GM19372 (cell line): ENCODE measurements around the gene ACLY.
"Not testable (repeated sequence)": the region's sequence is repeated elsewhere in the genome, so short reads cannot be mapped to it uniquely, and the experiment has no call there.

Experiments
- ATAC-seq: cut with Tn5 transposase; IDR thresholded peaks from one replicate; pipeline ENCODE4 v1.9.1; 2021; ENCODE audit warnings: mild to moderate bottlenecking, low read depth, moderate library complexity; ENCODE audit not compliant: unreplicated experiment

The ACLY gene

DNA sequence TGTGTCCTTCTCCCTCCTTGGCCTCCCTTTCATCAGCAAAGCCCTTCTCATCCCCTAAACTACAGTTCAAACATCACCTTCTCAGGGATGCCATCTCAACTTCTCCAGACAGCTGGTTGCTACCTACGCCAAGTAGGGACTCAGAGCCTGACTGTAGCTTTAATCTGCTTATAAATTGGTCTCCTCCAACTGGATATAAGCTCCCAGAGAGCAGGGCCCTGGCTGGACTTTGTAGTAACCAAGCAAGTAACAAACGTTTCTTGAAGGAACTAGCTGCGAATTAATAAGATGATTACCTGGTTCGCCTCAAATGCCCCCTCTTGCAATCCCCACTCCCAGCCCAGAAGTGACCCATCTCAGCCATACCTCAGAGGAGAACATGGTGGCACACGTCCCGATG, 36.0 kb downstream of the ACLY start:
- ATAC-seq = no peak

DNA sequence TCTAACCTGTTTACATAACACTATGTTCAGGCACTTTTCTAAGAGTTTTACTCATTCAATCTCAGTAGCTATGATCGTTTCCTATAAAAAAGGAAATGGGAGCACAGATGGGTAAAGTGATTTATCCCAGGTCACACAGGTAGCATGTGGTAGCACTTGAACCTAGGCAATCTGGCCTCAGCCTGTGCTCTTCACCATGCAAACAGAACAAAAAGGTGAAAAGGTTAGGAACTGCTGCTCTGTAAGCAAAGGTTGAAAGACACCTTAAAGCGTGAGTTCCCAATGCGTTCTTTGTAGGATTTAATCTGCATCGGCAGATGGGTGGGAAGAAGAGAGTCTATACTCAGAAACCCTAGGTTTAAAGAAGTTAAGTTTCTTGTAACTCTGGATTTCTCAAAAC, 38.6 kb downstream of the ACLY start:
- no peak for ATAC-seq

DNA sequence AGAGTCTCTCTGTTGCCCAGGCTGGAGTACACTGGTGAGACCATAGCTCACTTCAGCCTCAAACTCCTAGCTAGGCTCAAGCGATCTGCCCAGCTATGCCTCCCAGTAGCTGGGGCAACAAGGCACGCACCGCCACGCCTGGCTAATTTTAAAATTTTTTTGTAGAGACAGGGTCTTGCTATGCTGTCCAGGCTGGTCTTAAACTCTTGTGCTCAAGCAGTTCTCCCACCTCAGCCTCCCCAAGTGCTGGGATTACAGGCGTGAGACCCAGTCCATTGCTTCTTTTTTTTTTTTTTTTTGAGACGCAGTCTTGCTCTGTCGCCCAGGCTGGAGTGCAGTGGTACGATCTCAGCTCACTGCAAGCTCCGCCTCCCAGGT, 44.5 kb downstream of the ACLY start:
- ATAC-seq = not testable (repeated sequence)

DNA sequence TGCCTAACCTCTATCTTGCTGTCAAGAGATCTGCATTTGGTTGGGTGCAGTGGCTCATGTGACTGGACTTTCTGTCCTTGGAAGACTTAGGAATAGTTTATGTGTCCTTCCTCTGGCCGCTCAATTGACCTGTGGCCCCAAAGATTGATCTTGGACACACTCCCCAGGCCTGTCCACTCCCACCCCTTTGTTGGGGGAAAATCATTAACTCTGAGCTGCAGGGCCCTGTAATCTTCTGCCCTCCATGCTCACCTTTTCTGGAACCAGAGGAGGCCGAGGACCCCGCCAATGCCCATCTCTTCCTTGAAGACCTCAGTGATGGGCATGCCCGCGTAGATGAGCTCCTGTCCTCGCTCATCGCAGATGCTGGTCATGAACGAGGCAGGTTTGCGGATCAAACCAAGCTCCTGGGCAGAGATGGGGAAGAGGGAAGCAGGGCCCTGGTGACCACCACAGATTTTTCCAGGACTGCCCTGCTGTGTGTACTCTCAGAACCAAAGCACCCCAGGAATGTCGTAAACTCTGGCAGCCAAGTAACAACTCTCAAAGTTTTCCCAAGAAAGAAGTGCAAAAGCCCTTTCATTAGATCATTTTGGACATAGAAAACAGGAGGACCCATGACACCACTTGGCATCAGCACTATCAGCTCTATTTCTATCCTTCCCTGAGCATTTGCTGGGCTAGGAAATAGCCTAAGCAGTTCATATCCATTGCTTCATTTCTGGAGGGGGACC, 45.0 kb downstream of the ACLY start:
- ATAC-seq = no peak

DNA sequence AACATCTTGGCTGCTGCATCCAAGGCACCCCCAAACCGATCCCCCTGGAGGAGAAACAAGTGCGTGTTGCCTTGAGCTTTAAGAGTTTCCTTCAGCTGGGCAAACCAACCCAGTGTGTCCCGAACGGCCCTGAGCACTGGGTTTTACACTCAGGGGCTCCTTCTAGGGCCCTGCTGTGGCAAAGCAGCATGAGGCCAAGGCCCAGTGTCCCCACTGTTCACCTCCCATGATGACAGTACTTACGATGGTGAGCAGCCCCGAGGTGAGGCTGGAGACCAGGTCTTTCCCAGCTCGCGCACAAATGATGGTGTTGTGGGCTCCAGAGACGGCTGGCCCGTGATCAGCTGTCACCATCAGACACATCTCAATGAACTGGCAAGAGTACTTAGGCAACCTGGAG, 47.0 kb downstream of the ACLY start:
- ATAC-seq = no peak

DNA sequence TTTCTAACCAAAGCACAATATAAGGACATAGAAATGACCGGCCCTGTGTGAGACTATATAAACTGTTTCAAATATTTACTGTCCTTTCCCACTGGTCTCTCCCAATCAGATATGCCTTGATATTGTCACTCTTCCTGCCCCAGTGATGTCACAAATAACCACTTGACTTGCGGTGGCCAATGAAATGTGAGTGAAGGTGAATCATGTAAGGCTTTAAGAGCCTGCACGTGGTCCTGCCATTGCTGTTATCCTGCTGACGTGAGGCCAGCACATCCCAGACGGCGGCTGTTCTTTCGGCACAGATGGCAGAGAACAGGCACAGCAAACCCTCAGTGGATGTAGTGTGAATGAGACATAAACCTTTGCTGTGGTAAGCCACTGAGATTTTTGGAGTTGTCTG, 48.1 kb downstream of the ACLY start:
- ATAC-seq = no peak

DNA sequence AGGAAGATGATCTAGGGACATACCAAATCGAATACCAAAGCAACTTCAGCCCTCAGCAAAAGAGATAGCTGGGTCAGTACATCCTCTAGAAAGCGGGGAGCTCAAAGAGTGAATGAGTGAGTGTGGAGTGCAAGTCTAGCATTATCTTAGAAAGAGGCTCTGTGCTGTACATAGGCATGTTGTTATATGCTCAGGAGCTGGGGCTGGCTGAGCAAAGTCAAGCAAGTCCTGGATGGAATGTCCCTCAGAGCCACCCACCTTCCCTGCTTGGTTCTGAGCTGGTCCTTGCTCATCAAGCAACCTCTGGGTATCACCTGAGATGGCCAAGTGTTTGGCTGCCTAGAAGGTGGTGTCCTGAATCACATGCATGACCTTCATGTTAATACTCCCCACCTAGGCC, 48.7 kb downstream of the ACLY start:
- ATAC-seq = no peak

DNA sequence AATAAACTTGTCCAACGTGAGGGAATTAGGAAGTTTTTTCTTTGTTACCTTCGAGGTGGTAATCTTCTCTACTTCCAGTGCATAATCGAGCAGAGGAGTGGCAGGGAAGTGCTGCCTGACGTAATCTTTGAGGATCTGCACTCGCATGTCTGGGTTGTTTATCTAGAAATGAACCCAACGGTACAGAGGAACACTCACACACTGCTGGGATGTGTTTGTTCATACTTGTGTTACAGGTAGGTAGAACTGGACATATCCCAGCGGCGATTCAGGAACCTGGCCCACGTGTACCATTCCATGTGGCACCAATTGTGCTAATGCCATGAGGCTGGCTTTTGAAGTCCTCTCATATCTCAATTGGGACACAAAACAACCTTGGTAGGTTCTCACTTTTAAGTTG, 49.3 kb downstream of the ACLY start:
- ATAC-seq = no peak

DNA sequence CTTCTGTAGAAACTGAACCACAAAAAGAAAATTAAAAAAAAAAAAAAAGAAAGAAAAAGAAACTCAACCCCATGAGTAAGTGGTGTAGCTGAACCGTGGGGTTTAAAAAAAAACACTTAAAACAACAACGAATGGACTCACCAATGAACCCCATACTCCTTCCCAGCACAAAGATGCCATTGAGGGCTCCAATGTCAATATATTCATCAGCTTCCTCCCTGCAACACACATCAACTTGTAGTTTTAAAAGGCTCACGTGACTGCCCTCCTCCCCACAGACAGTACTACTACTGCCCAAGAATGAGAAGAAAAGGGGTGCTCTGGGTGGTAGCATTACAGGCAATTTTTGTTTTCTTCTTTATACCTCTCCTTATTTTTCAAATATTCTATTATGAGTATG, 50.2 kb downstream of the ACLY start:
- no peak for ATAC-seq

DNA sequence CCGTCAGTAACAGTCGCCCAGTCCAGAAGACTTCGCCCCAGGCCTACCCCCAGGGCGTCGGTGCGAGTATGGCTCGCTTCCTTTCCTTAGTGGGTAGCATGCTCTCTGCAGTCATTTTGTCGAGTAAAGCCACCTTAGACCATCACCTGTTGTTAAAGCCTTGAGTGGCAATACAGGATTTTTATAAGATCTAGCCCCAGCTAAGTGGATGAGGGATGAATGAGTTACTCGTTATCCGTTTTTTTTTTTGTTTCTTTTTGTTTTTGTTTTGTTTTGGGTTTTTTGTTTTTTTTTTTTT, 53.2 kb downstream of the ACLY start:
- ATAC-seq = no peak

DNA sequence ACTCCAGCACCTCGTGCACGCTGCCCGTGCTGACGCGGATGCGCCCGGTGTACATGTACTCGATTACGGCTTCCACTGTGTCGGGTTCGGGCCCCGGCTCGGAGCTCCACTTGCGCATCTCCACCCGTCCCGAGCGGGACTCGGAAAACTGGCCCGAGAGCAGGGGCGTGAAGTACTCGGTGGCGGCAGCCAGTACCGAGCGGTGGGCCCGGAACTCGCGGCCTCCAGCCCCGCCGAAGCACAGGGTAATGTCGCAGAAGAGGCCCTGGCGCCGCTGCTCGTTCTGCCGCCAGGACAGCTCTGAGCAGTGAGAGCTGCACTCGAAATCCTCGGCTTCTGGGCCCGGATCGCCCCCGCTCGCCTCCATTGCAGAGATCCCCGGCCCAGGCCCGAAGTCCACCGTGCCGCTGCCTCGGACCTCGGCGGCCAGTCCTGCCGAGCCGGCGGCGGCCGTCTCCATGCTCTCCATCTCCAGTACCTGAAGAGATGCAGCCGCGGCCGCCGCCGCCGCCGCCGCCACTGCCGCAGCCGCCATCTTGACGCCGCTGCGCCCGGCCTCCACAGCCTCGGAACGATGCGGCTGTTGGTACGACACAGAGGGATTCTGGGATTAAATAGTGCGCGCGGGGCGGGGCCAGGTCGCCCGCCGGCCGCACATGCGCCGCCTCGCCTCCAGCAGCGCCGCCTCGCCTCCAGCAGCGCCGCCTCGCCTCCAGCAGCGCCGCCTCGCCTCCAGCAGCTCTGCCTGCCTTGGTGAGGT, 53.7 kb downstream of the ACLY start, which contains the start of gene KLHL11:
Gene KLHL11, minus strand, starts transcription at position 588 of the 760 bp plus-strand sequence. Its CDS starts 53 bp downstream, at position 535.
- ATAC-seq = peak; percentile 85

DNA sequence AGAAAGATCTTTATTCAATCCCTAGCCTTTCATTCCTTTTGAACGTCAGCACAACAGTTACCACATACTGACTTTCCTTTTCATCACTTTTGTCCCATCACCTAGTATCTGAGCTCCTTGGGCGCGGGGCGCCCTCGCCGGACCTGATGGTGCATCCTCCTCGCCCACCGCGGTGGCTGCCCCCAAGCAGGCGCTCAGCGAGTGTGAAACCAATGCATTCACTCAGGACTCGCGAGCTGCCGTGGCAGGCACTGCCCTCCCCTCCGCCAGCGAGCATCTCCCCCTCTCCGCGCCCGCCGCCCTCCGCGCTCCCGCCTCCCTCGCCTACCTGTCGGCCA, 54.3 kb downstream of the ACLY start:
- peak; percentile 21 for ATAC-seq

DNA sequence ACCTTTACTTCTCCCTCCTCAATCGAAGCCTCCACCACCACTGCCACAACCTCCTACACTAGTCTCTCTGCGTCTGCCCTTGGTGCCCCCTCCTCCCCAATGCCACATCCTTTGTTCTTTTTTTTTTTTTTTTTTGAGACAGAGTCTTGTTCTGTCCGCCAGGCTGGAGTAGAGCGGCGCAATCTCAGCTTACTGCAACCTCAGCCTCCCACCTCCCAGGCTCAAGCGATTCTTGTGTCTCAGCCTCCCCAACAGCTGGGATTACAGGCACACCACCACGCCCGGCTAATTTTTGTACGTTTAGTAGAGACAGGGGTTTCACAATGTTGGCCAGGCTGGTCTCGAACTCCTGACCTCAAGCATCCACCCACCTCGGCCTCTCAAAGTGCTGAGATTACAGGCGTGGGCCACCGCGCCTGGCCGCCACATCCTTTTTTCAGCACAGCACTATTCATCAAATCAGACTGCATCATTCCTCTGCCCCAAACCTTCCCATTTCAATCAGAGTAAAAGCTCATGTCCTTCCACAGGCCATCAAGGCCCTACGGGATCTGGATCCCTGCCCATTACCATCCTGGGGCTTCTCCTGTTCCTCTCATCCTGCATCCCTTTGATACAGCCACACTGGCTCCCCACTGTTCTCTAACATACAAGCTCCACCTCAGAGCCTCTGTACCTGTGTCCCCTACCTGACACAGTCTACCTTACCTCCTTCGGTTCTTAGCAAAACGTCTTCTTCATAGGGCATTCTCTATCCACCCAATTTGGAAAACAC, 55.5 kb downstream of the ACLY start:
- ATAC-seq = no peak

DNA sequence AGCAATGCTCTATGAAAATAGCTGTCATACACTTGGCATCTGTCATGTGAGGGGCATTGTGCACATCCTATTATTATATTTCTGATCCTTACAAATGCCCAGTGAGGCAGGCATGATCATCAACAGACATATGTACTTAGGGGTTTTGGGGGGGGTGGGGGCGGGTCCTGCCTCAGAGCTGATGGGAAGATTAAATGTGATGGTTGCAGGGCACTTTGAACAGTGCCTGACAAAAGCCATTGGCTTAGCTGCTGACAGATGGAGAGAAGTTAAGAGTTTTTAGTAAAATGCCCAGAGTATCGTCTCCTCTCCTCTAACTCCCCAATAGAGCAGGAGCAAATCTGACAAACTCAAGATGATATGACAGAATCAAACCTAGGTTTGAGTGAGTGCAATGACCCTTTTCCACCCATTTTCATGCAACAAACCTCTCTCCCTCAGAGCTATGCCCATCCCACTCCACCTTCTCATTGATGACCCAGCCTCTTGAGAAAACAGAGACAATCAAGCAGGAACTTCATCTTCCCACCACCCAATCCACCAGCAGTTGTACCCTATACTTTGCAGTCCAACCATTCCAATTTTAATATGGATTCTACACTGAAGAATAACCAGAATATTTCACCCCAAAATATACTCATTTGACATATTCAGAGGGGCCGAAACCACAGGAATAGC, 58.4 kb downstream of the ACLY start:
- no peak for ATAC-seq

DNA sequence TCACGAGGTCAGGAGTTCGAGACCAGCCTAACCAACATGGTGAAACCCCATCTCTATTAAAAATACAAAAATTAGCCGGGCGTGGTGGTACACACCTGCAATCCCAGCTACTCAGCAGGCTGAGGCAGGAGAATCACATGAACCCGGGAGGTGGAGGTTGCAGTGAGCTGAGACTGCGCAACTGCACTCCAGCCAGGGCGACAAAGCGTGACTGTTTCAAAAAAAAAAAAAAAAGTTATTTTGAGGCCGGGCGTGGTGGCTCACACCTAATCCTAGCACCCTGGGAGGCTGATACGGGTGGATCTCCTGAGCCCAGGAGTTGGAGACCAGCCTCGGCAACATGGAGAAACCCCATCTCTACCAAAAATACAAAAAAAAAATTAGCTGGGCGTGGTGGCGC, 67.4 kb downstream of the ACLY start:
- not testable (repeated sequence) for ATAC-seq

DNA sequence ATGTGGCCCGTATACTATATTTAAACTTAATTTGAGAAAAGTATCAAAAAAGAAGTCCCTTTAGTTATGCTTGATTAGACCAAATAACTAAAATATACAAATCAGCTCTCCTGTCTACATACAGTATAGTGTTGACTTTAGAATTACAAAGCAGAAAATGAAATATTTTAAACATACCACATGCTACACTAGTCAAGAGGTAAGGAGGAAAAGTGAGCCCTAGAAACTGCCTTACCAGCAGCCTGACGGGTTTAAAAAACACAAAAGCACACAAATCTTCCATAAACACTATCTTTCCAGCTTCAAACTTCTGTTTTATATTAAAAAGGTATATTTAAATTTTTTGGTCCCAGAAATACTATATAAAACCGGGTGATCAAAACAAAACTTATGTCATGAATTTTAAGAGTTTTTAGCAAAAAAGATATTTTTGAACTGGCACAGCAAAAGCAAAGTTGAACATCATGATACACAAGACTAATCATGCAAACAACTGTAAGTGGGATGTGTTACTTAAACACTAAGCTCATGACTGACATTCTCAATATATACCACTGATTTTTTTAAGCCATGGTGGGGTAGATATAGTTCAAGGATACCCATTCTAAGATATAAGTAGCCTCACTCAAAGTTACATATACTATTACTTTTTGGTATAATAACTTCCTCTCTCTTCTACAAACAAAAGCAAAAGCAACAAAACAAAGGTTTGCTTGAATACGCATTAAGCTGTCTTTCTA, 69.3 kb downstream of the ACLY start:
- no peak for ATAC-seq

DNA sequence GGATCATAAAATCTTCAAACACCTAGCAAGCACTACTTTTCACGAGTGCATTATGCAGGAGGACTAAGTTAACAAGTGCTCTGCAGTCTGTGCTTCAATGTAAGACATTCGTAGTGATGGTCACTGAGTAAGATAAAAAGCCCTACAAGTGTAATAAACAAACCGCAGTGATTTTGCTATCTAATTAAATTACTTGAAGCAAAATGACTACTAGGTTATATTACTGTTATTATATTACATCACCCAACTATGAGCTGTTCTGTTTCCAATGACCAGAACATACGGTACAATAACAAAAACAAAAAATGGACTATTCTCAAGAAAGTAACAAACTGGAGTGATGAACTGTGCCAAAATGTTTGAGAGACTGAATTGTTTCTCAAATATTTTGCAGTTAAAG, 70.0 kb downstream of the ACLY start:
- no peak for ATAC-seq

DNA sequence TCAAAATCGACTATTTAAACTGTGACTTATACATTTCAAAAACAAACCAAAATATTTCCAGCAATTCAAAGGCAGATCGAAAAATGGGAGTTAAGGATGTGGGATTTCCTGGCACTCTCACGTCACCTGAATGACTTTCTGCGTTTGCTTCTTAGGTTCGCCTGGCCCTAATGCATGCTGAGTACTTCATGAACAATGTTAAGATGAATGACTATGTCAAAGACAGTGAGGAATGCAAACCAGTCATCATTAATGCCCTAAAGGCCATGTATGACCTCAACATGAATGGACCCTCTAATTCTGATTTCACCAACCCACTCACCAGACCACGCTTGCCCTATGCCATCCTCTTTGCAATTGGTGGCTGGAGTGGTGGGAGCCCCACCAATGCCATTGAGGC, 73.8 kb downstream of the ACLY start:
- no peak for ATAC-seq

DNA sequence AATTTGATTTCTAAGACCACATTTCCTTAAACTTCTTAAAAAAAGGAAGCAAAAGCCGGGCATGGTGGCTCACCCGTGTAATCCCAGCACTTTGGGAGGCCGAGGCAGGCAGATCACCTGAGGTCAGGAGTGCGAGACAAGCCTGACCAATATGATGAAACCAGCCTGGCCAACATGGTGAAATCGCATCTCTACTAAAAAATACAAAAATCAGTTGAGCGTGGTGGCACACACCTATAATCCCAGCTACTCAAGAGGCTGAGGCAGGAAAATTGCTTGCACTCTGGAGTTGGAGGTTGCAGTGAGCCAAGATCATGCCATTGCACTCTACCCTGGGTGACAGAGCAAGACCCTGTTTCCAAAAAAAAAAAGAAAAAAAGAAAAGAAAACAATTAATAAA, 78.0 kb downstream of the ACLY start:
- not testable (repeated sequence) for ATAC-seq

DNA sequence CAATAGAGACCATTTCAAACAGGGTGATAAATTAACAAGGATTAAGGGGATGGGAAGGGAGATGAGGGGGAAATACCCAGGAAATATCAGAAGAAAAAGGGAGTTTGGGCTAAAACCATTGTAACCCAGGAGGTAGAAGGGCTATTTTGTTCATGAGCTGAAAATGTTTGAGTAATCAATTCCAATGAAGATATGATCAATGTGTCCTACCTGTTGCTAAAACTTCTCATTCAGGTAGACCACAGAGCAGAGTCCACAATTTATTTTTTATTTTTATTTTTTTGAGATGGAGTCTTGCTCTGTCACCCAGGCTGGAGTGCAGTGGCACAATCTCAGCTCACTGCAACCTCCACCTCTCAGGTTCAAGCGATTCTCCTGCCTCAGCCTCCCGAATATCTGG, 79.3 kb downstream of the ACLY start:
- ATAC-seq = not testable (repeated sequence)
